Measurements from ENCODE around the gene C16orf89.

The C16orf89 gene

GRCh38 chr16:5024632-5025031, 41.1 kb downstream of the C16orf89 start:
- Histone ChIP-seq H3K9ac (ENCODE audit: insufficient read length) (no peak overlapping the region), H3K36me3 (ENCODE audit: insufficient read depth, low read length) (no peaks in the 10 kb centered on the region), H3K4me3 (no peak overlapping the region), H3K9me3 (ENCODE audit: low read depth, low read length) (no peaks in the 10 kb centered on the region), H3K27ac (no peak overlapping the region)
- TF ChIP-seq FOXP2 (optimal IDR thresholded peaks at IDR 0.05; ENCODE audit: control extremely low read depth, extremely low read length, insufficient read depth) (no peak), POLR2AphosphoS5 (IDR thresholded peaks at IDR 0.05; ENCODE audit: borderline replicate concordance, low read depth, low read length) (no peak), EZH2 (IDR thresholded peaks at IDR 0.05) (no peak)
- DNase-seq (ENCODE audit: low read depth, low spot score) = no peak

DNA sequence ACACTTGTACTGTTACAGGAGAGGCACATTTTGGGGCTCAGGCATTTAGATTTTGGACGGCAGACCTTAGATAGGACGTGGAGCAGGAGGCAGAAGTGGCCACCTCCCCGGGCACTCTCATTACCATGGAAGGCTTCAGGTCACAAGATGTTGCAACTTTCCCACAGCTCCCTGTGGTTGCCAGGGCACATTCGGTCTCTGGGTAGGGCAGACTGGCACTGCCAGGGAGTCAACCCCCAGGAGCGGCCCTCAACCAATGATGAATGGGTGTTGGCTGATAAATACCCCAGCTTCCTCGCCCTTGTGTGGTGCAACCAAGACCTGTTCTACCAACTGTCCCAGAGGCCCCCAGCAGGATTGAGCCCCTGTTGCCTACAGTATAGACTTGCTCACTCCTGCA, 43.2 kb downstream of the C16orf89 start:
- Histone ChIP-seq H3K9me3 (ENCODE audit: low read depth, low read length) (no peaks in the 10 kb centered on the region), H3K4me3 (no peak overlapping the region), H3K9ac (ENCODE audit: insufficient read length) (no peak overlapping the region), H3K36me3 (ENCODE audit: insufficient read depth, low read length) (no peaks in the 10 kb centered on the region), H3K27ac (no peak overlapping the region)
- no peak for TF ChIP-seq FOXP2 (optimal IDR thresholded peaks at IDR 0.05; ENCODE audit: control extremely low read depth, extremely low read length, insufficient read depth)
- TF ChIP-seq POLR2AphosphoS5 (IDR thresholded peaks at IDR 0.05; ENCODE audit: borderline replicate concordance, low read depth, low read length) = no peak
- TF ChIP-seq EZH2 (IDR thresholded peaks at IDR 0.05) = no peak
- no peak for DNase-seq (ENCODE audit: low read depth, low spot score)

DNA sequence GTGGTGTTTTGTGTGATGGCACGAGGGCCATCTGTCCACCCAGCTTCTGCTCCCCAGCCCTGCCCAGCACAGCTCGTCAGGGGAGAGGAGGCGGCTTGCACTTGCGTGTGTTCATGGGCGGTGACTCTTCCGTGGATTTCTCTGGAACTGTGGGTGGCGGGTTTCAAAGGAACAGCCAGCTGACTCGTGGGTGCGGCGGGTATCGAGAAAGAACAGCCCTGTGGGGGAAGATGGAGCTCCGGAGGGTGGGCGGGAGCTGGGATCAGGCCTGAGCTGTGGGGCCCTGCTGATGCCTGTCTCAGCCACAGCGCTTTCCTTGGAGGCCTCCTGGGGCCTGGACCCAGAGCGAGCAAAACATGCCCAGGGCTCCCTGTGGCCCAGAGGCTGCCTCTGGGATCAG, 45.2 kb downstream of the C16orf89 start:
- Histone ChIP-seq H3K9ac (ENCODE audit: insufficient read length) (no peak overlapping the region), H3K9me3 (ENCODE audit: low read depth, low read length) (no peaks in the 10 kb centered on the region), H3K36me3 (ENCODE audit: insufficient read depth, low read length) (no peaks in the 10 kb centered on the region), H3K27ac (no peak overlapping the region), H3K4me3 (no peak overlapping the region)
- no peak for TF ChIP-seq FOXP2 (optimal IDR thresholded peaks at IDR 0.05; ENCODE audit: control extremely low read depth, extremely low read length, insufficient read depth)
- no peak for TF ChIP-seq POLR2AphosphoS5 (IDR thresholded peaks at IDR 0.05; ENCODE audit: borderline replicate concordance, low read depth, low read length)
- TF ChIP-seq EZH2 (IDR thresholded peaks at IDR 0.05) = no peak
- DNase-seq (ENCODE audit: low read depth, low spot score) = no peak

DNA sequence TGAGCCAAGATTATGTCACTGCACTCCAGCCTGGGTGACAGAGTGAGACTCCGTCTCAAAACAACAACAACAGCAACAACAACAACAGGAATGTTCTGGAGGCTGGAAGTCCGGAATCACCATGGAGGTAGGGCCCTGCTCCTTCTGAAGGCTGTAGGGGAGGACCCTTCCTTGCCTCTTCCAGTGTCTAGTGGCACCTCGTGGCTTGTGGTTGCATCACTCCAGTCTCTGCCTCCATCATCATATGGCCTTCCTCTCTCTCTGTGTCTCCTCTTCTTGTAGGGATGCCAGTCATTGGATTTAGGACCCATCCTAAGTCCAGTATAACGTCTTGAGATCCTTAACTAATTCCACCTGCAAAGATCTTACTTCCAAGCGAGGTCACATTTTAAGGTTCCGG, 46.0 kb downstream of the C16orf89 start:
- no peaks in the 10 kb centered on the region for H3K36me3 ChIP-seq (ENCODE audit: insufficient read depth, low read length)
- TF ChIP-seq POLR2AphosphoS5 (IDR thresholded peaks at IDR 0.05; ENCODE audit: borderline replicate concordance, low read depth, low read length) = no peak
- TF ChIP-seq EZH2 (IDR thresholded peaks at IDR 0.05) = no peak
- no peak for TF ChIP-seq FOXP2 (optimal IDR thresholded peaks at IDR 0.05; ENCODE audit: control extremely low read depth, extremely low read length, insufficient read depth)
- DNase-seq (ENCODE audit: low read depth, low spot score) = no peak
- H3K4me3 ChIP-seq = no peak overlapping the region
- H3K9me3 ChIP-seq (ENCODE audit: low read depth, low read length) = no peaks in the 10 kb centered on the region
- no peak overlapping the region for H3K9ac ChIP-seq (ENCODE audit: insufficient read length)
- no peak overlapping the region for H3K27ac ChIP-seq

DNA sequence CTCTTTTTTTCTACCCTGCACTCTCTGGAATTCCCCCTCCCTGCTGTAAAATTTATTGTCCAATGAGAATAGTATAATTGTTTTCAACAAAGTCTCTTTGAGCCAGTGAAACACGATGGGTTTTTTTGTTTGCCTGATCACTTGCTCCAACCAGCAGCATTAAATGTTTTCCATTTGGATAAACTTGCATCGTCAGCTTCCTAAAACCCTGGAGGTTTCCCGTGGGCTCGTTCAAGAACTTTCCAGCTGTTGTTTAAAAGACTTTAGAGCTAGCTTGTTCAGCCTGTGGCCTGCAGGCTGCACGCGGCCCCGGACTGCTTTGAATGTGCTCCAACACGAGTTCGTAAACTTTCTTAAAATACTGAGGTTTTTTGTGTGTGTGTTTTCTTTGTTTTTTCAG, 47.0 kb downstream of the C16orf89 start:
- no peak overlapping the region for H3K4me3 ChIP-seq
- no peaks in the 10 kb centered on the region for H3K9me3 ChIP-seq (ENCODE audit: low read depth, low read length)
- no peak overlapping the region for H3K27ac ChIP-seq
- no peak for DNase-seq (ENCODE audit: low read depth, low spot score)
- no peak overlapping the region for H3K9ac ChIP-seq (ENCODE audit: insufficient read length)
- no peaks in the 10 kb centered on the region for H3K36me3 ChIP-seq (ENCODE audit: insufficient read depth, low read length)
- no peak for TF ChIP-seq POLR2AphosphoS5 (IDR thresholded peaks at IDR 0.05; ENCODE audit: borderline replicate concordance, low read depth, low read length)
- no peak for TF ChIP-seq EZH2 (IDR thresholded peaks at IDR 0.05)
- TF ChIP-seq FOXP2 (optimal IDR thresholded peaks at IDR 0.05; ENCODE audit: control extremely low read depth, extremely low read length, insufficient read depth) = no peak

DNA sequence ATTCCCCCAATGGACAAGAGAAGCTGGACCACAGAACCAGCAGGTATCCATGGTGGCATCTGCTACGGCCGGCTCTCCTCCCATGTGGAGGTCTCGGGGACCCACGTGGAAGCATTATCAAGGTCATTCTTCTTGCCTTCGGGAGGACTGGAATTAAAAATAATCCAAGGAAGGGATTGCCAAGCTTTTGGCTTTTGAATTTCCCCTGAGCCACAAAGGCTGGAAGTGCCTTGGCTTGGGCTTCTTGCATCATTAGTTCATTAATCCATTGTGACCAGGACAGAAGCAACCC, 48.1 kb downstream of the C16orf89 start:
- H3K36me3 ChIP-seq (ENCODE audit: insufficient read depth, low read length) = no peaks in the 10 kb centered on the region
- H3K27ac ChIP-seq = no peak overlapping the region
- H3K4me3 ChIP-seq = no peak overlapping the region
- TF ChIP-seq POLR2AphosphoS5 (IDR thresholded peaks at IDR 0.05; ENCODE audit: borderline replicate concordance, low read depth, low read length) (no peak), EZH2 (IDR thresholded peaks at IDR 0.05) (no peak)
- H3K9me3 ChIP-seq (ENCODE audit: low read depth, low read length) = no peaks in the 10 kb centered on the region
- no peak overlapping the region for H3K9ac ChIP-seq (ENCODE audit: insufficient read length)
- DNase-seq (ENCODE audit: low read depth, low spot score) = no peak

DNA sequence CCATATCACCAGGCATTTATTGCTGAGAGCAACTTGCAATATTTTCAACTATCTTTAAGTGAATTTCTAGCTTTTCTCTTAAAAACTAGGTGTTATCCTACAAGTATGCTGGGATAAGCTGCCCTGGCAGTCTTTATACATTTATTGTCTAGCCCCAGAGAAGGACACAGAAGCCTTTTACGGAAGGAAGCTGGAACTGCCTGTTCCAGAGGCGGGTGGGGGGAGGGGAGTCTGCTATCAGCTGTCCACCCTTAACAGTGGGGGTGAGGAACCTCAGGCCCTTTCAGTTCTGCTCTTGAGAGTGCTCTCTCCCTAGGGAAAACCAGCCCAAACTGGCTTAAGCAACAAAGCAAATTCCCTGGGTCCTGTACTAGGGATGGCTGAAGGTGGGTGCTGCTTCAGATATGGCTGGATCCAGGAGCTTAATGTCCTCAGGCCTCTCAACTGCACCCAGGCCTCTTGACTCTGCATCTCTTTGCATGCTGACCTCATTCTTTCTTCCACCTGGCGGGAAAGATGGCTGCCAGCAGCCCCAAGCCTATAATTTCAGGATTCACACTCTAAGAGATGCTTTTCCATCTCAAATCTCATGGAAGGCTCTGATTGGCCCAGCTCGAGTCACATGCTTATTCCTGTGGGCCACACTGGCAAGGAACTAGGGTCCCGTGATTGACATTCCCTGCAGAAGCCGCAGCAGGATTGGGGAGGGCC, 48.6 kb downstream of the C16orf89 start:
- no peak overlapping the region for H3K9ac ChIP-seq (ENCODE audit: insufficient read length)
- DNase-seq (ENCODE audit: low read depth, low spot score) = no peak
- no peak overlapping the region for H3K4me3 ChIP-seq
- TF ChIP-seq EZH2 (IDR thresholded peaks at IDR 0.05) = no peak
- no peak for TF ChIP-seq POLR2AphosphoS5 (IDR thresholded peaks at IDR 0.05; ENCODE audit: borderline replicate concordance, low read depth, low read length)
- no peak for TF ChIP-seq FOXP2 (optimal IDR thresholded peaks at IDR 0.05; ENCODE audit: control extremely low read depth, extremely low read length, insufficient read depth)
- H3K27ac ChIP-seq = no peak overlapping the region
- no peaks in the 10 kb centered on the region for H3K9me3 ChIP-seq (ENCODE audit: low read depth, low read length)
- H3K36me3 ChIP-seq (ENCODE audit: insufficient read depth, low read length) = no peaks in the 10 kb centered on the region

DNA sequence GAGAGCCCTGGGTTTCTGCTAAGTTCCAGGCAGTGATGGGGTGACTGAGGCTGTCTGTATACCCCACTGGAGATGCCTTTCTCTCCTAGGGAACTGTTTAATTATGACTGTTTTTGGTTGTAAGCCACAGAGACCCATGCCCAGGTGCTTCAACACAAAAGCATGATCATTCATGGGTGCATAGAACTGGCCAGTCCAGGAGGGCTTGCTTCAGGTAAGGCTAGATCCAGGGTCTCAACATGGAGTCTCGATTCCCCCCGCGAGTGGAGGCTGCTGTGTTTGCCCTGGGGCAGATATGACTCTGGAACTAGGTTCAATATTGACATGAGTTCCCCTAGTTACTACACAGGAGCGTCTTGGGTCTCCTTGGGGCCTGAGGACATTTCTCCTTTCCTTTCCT, 49.9 kb downstream of the C16orf89 start:
- no peak overlapping the region for H3K27ac ChIP-seq
- TF ChIP-seq EZH2 (IDR thresholded peaks at IDR 0.05) = no peak
- no peak for TF ChIP-seq POLR2AphosphoS5 (IDR thresholded peaks at IDR 0.05; ENCODE audit: borderline replicate concordance, low read depth, low read length)
- TF ChIP-seq FOXP2 (optimal IDR thresholded peaks at IDR 0.05; ENCODE audit: control extremely low read depth, extremely low read length, insufficient read depth) = no peak
- no peak for DNase-seq (ENCODE audit: low read depth, low spot score)
- no peak overlapping the region for H3K9ac ChIP-seq (ENCODE audit: insufficient read length)
- no peak overlapping the region for H3K4me3 ChIP-seq
- H3K36me3 ChIP-seq (ENCODE audit: insufficient read depth, low read length) = no peaks in the 10 kb centered on the region
- H3K9me3 ChIP-seq (ENCODE audit: low read depth, low read length) = no peaks in the 10 kb centered on the region

DNA sequence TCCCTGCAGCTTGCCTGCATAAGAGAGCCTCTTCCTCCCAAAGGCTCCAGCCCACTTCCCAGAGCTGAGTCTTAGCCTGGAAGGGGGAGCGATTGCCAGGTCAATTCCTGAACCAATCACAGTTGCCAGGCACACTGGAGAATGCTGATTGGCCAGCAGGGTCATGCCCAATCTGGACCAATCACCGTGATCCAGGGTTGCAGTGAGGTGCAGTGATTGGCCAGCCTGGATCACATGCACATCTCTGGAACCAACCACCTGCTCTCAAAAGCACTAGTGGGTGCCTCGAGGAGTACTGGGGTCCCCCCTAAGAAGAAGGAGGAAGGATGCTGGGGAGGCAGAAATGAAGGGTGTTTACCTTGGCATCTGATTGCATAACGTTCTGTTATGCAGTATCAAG, 50.4 kb downstream of the C16orf89 start:
- DNase-seq (ENCODE audit: low read depth, low spot score) = no peak
- Histone ChIP-seq H3K27ac (no peak overlapping the region), H3K9me3 (ENCODE audit: low read depth, low read length) (no peaks in the 10 kb centered on the region), H3K9ac (ENCODE audit: insufficient read length) (no peak overlapping the region), H3K4me3 (no peak overlapping the region), H3K36me3 (ENCODE audit: insufficient read depth, low read length) (no peaks in the 10 kb centered on the region)
- no peak for TF ChIP-seq POLR2AphosphoS5 (IDR thresholded peaks at IDR 0.05; ENCODE audit: borderline replicate concordance, low read depth, low read length)
- TF ChIP-seq EZH2 (IDR thresholded peaks at IDR 0.05) = no peak
- no peak for TF ChIP-seq FOXP2 (optimal IDR thresholded peaks at IDR 0.05; ENCODE audit: control extremely low read depth, extremely low read length, insufficient read depth)
